Endothelial cell of umbilical vein (primary cell): Measurements from ENCODE around the gene NR2F2. TPM values are rescaled to one million over a fixed set of nuclear protein-coding genes. Genes with fewer than 3 reads are reported as not detected.

Source experiments
- BruUV-seq: library from RNA; stranded (reverse); fragments of 400-500 nt; replicated peaks from 2 replicates; lab custom pipeline; 2021; lab: Mats Ljungman, UMichigan
- CTCF ChIA-PET: fragments of 300-600, 350-600 bp; sonication (Branson Sonifier 250); formaldehyde crosslinking; loops from one replicate; lab custom pipeline; 2021; ENCODE audit warnings: antibody characterized with exemption, inconsistent platforms; lab: Charles Lee
- POLR2A ChIA-PET: fragments of 300-600, 350-600 bp; sonication (Branson Sonifier 250); formaldehyde crosslinking; loops from one replicate; lab custom pipeline; 2021; ENCODE audit warnings: antibody characterized with exemption, inconsistent platforms; lab: Charles Lee
- DNase-seq: peaks from one replicate; pipeline ENCODE4 v3.0.0-alpha.2; 2011; ENCODE audit warnings: low read depth, low spot score
- FAIRE-seq: peaks from 2 replicates; lab custom pipeline; 2011; peaks lifted over from hg19 to GRCh38; lab: Jason Lieb, UNC
- H2AFZ ChIP-seq: 2 replicates; pipeline ENCODE4 v1.6.0; 2012; ENCODE audit warnings: low read depth, low read length, control low read depth, inconsistent platforms
- H3K27ac ChIP-seq: 2 replicates; pipeline ENCODE4 v1.5.1; 2011; ENCODE audit warnings: low read depth, mild to moderate bottlenecking, control low read depth, low read length, moderate library complexity; ENCODE audit not compliant: insufficient read depth
- H3K27me3 ChIP-seq, 2 experiments: 2 replicates each; pipeline versions ENCODE4 v1.6.0 to v1.6.1; 2011; ENCODE audit warnings: low read length in 2 of 2, mixed read lengths in 1 of 2; ENCODE audit not compliant: control insufficient read depth in 2 of 2, insufficient read depth in 2 of 2
- H3K36me3 ChIP-seq, 2 experiments: 2 replicates in 1 of 2; 3 replicates in 1 of 2; pipeline ENCODE4 v1.5.1; 2011; ENCODE audit warnings: low read length in 2 of 2, mild to moderate bottlenecking in 1 of 2, moderate library complexity in 1 of 2; ENCODE audit not compliant: control insufficient read depth in 2 of 2, insufficient read depth in 2 of 2; ENCODE audit errors: extremely low read depth in 1 of 2
- H3K4me1 ChIP-seq: 3 replicates; pipeline ENCODE4 v1.5.1; 2011; ENCODE audit warnings: mild to moderate bottlenecking, low read length; ENCODE audit not compliant: control insufficient read depth, insufficient read depth; ENCODE audit errors: extremely low read depth
- H3K4me2 ChIP-seq: 2 replicates; pipeline ENCODE4 v1.6.1; 2011; ENCODE audit warnings: low read length, control low read depth, mixed read lengths; ENCODE audit not compliant: insufficient read depth
- H3K4me3 ChIP-seq, 3 experiments: fragments of 200-600 bp in 1 of 3; sonication (generic), shearing (Covaris generic) in 1 of 3; replicated peaks in 1 of 3; 2 replicates each; pipeline ENCODE4 v1.5.1; 2011 to 2016; ENCODE audit warnings: control low read depth in 3 of 3, low read length in 3 of 3, mild to moderate bottlenecking in 2 of 3, inconsistent platforms in 1 of 3, low read depth in 1 of 3, moderate library complexity in 1 of 3; ENCODE audit not compliant: insufficient read depth in 1 of 3
- H3K79me2 ChIP-seq: 2 replicates; pipeline ENCODE4 v1.6.0; 2012; ENCODE audit warnings: low read length, inconsistent platforms; ENCODE audit not compliant: control insufficient read depth, insufficient read depth
- H3K9ac ChIP-seq: replicated peaks from 2 replicates; pipeline ENCODE3; 2011; ENCODE audit warnings: low read length, control low read depth; ENCODE audit not compliant: insufficient read depth; ENCODE audit errors: extremely low read depth
- H3K9me1 ChIP-seq: replicated peaks from 3 replicates; pipeline ENCODE4 v1.6.0; 2011; ENCODE audit warnings: mild to moderate bottlenecking, low read length; ENCODE audit not compliant: control insufficient read depth, insufficient read depth; ENCODE audit errors: extremely low read depth
- H3K9me3 ChIP-seq: replicated peaks from 2 replicates; pipeline ENCODE4 v1.5.1; 2012; ENCODE audit warnings: low read length, inconsistent platforms; ENCODE audit not compliant: control insufficient read depth, insufficient read depth
- H4K20me1 ChIP-seq: replicated peaks from 2 replicates; pipeline ENCODE3; 2011; ENCODE audit warnings: mild to moderate bottlenecking, low read length; ENCODE audit not compliant: control insufficient read depth, insufficient read depth; ENCODE audit errors: extremely low read depth
- CTCF ChIP-seq, 2 donors: IDR thresholded peaks; 1 replicate in 1 of 2; 2 replicates in 1 of 2; pipeline ENCODE4 v1.5.1; 2011; ENCODE audit warnings: low read length in 2 of 2, mild to moderate bottlenecking in 2 of 2, moderate library complexity in 2 of 2, control low read depth in 1 of 2, inconsistent platforms in 1 of 2, low read depth in 1 of 2; ENCODE audit not compliant: insufficient read depth in 1 of 2; ENCODE audit errors: extremely low read depth in 1 of 2
- EZH2 ChIP-seq: IDR thresholded peaks from 2 replicates; pipeline ENCODE4 v1.6.1; 2012; ENCODE audit warnings: borderline replicate concordance, low read depth, mild to moderate bottlenecking, moderate library complexity, low read length, inconsistent platforms; ENCODE audit not compliant: severe bottlenecking
- FOS ChIP-seq: IDR thresholded peaks from 2 replicates; pipeline ENCODE4 v1.6.1; 2011; ENCODE audit warnings: mild to moderate bottlenecking, low read length, moderate library complexity, borderline replicate concordance; ENCODE audit not compliant: insufficient read depth
- GATA2 ChIP-seq: IDR thresholded peaks from 2 replicates; pipeline ENCODE4 v1.7.0; 2011; ENCODE audit warnings: low read depth, mild to moderate bottlenecking, moderate library complexity, mixed read lengths, low read length; ENCODE audit not compliant: insufficient read length, insufficient read depth
- JUN ChIP-seq: IDR thresholded peaks from 2 replicates; pipeline ENCODE4 v1.6.1; 2011; ENCODE audit warnings: borderline replicate concordance, low read depth; ENCODE audit not compliant: insufficient read length, insufficient read depth
- MYC ChIP-seq: IDR thresholded peaks from one replicate; pipeline ENCODE4 v1.6.1; 2011; ENCODE audit warnings: mild to moderate bottlenecking, low read depth, low read length
- POLR2A ChIP-seq: IDR thresholded peaks from 2 replicates; pipeline ENCODE4 v1.6.1; 2012; ENCODE audit warnings: low read depth, mild to moderate bottlenecking, control low read depth, low read length
- POLR2AphosphoS5 ChIP-seq: IDR thresholded peaks from 2 replicates; pipeline ENCODE4 v1.6.1; 2012; ENCODE audit warnings: low read depth, mild to moderate bottlenecking, control low read depth, low read length, moderate library complexity; ENCODE audit not compliant: insufficient read depth
- dilution Hi-C: fragments of 300-500 bp; cut with MboI; formaldehyde crosslinking; loops from one replicate; pipeline ENCODE4 v1.15.0; 2019; ENCODE audit warnings: low sequenced_read_pairs; ENCODE audit not compliant: extremely low pct_ligation_motif_present
- intact Hi-C: fragments of 100-400 bp; cut with micrococcal nuclease; formaldehyde crosslinking; loops from one replicate; pipeline ENCODE4 v1.10.0; 2022
- polyA plus RNA-seq, 4 experiments: library from polyadenylated mRNA; depleted of rRNA in 3 of 4; stranded (reverse) in 3 of 4; unstranded in 1 of 4; fragments of >200 nt; gene quantifications; 2 replicates each; pipeline versions ENCODE4 v1.2.1 to v1.2.3, GENCODE V29; 2011 to 2012; ENCODE audit warnings: missing spikeins in 1 of 4
- total RNA-seq: library from RNA; stranded (reverse); gene quantifications from 2 replicates; pipeline ENCODE4 v1.2.3, GENCODE V29; 2021
- TF ChIP-seq, protein P1 (sequence below): IDR thresholded peaks from 2 replicates; pipeline ENCODE4 v1.6.1; 2011; ENCODE audit not compliant: insufficient read depth, insufficient read length

Gene NR2F2
- total and polyA plus RNA-seq, 2 donors (not counting 3 experiments of a cell fraction or from before 2014, with no cell fraction given) = 105 to 182 TPM

DNA sequence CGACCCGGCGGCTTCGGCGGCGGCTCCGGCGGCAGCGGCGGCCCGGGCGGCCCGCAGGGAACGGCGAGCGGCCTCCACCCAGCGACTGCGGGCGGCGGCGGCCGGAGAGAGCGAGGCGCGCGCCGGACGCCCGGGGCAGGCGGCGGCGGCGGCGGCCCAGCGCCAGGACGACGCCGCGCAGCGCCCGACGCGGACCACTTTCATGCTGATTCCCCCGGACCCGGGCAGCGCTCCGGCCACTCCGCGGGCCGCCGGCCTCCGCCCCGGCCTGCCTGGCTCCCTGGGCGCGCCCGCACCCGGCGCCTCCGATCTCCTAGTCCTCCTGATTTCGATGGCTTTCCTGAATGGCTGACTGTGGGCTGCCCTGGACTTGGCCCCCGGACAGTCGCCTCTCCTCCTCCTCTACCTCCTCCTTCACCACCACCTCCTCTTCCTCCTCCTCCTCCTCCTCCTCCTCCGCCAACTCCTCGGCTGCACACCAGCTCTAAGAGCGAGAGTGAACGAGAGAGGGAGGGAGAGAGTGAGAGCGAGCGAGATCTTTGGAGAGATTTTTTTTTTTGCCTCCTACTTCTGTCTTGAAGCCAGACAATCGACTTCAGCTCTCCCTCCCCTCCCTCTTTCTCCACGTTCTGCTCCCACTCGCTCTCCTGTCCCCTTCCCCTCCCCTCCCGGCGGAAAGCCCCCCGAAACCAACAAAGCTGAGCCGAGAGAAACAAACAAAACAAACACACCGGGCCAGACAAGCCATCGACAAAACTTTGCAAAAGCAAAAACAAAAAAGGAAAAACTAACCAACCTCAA, 844 bp downstream of the NR2F2 start:
- no TSS peak for BruUV-seq
- Histone ChIP-seq H2AFZ (no peak overlapping the region), H3K4me2 (no peak overlapping the region), H3K9me1 (no peaks in the 10 kb centered on the region), H3K27ac (peak overlapping the region; percentile 92), H3K9ac (peak overlapping the region; percentile 98), H3K4me3 (peak overlapping the region; percentile 92 to 99 (median 99)), H3K79me2 (peaks cover 95% of the 10 kb centered on the region), H4K20me1 (no peaks in the 10 kb centered on the region), H3K27me3 (no peaks in the 10 kb centered on the region), H3K9me3 (no peaks in the 10 kb centered on the region), H3K36me3 (peaks cover 30 to 34% of the 10 kb centered on the region in 2 experiments), H3K4me1 (peaks cover 22% of the 10 kb centered on the region)
- FAIRE-seq (no peak), DNase-seq (peak; percentile 40)
- TF ChIP-seq, protein P1, sequence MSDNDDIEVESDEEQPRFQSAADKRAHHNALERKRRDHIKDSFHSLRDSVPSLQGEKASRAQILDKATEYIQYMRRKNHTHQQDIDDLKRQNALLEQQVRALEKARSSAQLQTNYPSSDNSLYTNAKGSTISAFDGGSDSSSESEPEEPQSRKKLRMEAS = no peak
- TF ChIP-seq POLR2AphosphoS5 (no peak), JUN (no peak), GATA2 (no peak), EZH2 (no peak), MYC (no peak), FOS (no peak), POLR2A (no peak), CTCF (IDR thresholded peaks at IDR 0.05; ENCODE audit: extremely low read depth in 1 of 2, insufficient read depth in 1 of 2, low read depth in 1 of 2, low read length in 2 of 2) (no peak)
- POLR2A ChIA-PET = interaction anchor here (0.6 to 1.6 kb wide), 10 partner anchors 9 to 1661 kb away, joined by 3 to 7 read pairs (median 4); no protein-coding TSS in a partner anchor
- CTCF ChIA-PET = interaction anchor here (0.9 to 1.8 kb wide), 6 partner anchors 26 to 1304 kb away, joined by 3 to 7 read pairs (median 4); no protein-coding TSS in a partner anchor
- dilution Hi-C loops = loop anchor here (25.0 kb wide), 1 partner anchor 1019 kb away; no protein-coding TSS in a partner anchor
- intact Hi-C loops = no loop called here
